K562 (cell line): ENCODE data around the gene SPRYD3. TPM values are rescaled to one million over a fixed set of nuclear protein-coding genes. Genes with fewer than 3 reads are reported as not detected.

Experiments
- ATAC-seq: fragments of 200-7000 bp; cut with Tn5 transposase; 3 replicates; pipeline ENCODE4 v1.9.1; 2020; ENCODE audit warnings: moderate library complexity
- BruUV-seq: library from RNA; stranded (reverse); fragments of 400-500 nt; replicated peaks from 2 replicates; lab custom pipeline; 2021; lab: Mats Ljungman, UMichigan
- CTCF ChIA-PET: fragments of 300-600 bp; formaldehyde crosslinking; extraction: SDS; loops from one replicate; lab custom pipeline; 2021; ENCODE audit warnings: low intra/inter-chr PET ratio; lab: Yijun Ruan, JAX
- POLR2A ChIA-PET: fragments of 300-600, 350-650 bp; sonication (Branson Sonifier 250); formaldehyde crosslinking; extraction: SDS; loops from one replicate; lab custom pipeline; 2021; ENCODE audit warnings: antibody characterized with exemption, inconsistent platforms; lab: Yijun Ruan, JAX
- DNase-seq, 4 experiments: peaks; one replicate each; pipeline versions ENCODE4 v3.0.0 to v3.0.0-alpha.2; 2011 to 2018; ENCODE audit warnings: low spot score in 3 of 4, mixed read lengths in 3 of 4; ENCODE audit errors: extremely low read depth in 1 of 4
- FAIRE-seq: peaks from 2 replicates; lab custom pipeline; 2011; peaks lifted over from hg19 to GRCh38; lab: Jason Lieb, UNC
- H2AFZ ChIP-seq: 2 replicates; pipeline ENCODE4 v1.6.0; 2011; ENCODE audit warnings: low read depth, low read length, control low read depth, inconsistent platforms
- H3K27ac ChIP-seq: fragments of 200-600 bp; 3 replicates; pipeline ENCODE4 v1.8.0; 2011; ENCODE audit warnings: low read depth, mild to moderate bottlenecking, control low read depth, inconsistent platforms, low read length, moderate library complexity, mixed read lengths; ENCODE audit errors: extremely low read depth
- H3K27me3 ChIP-seq, 2 experiments: fragments of 300-600 bp in 1 of 2; 2 replicates in 1 of 2; 3 replicates in 1 of 2; pipeline versions ENCODE4 v1.6.0 to v1.8.0; 2011; ENCODE audit warnings: inconsistent platforms in 2 of 2, low read length in 2 of 2, mild to moderate bottlenecking in 1 of 2, mixed read lengths in 1 of 2, moderate library complexity in 1 of 2; ENCODE audit not compliant: control insufficient read depth in 2 of 2, insufficient read depth in 2 of 2
- H3K36me3 ChIP-seq: fragments of 300-600 bp; 3 replicates; pipeline ENCODE4 v1.8.0; 2011; ENCODE audit warnings: mild to moderate bottlenecking, low read length, inconsistent platforms; ENCODE audit not compliant: control insufficient read depth, insufficient read depth
- H3K4me1 ChIP-seq, 2 experiments: fragments of 200-600 bp in 1 of 2; replicated peaks in 1 of 2; 2 replicates in 1 of 2; 3 replicates in 1 of 2; pipeline versions ENCODE4 v1.5.1 to v1.8.0; 2011; ENCODE audit warnings: inconsistent platforms in 2 of 2, low read length in 2 of 2, mild to moderate bottlenecking in 1 of 2, mixed read lengths in 1 of 2, moderate library complexity in 1 of 2; ENCODE audit not compliant: control insufficient read depth in 2 of 2, insufficient read depth in 2 of 2
- H3K4me2 ChIP-seq: 2 replicates; pipeline ENCODE4 v1.6.1; 2011; ENCODE audit warnings: low read length, control low read depth, inconsistent platforms, mixed read lengths; ENCODE audit not compliant: insufficient read depth
- H3K4me3 ChIP-seq: fragments of 200-600 bp; sonication (generic), shearing (Covaris generic); 2 replicates; pipeline ENCODE4 v1.5.1; 2016; ENCODE audit warnings: control low read depth, inconsistent platforms
- H3K79me2 ChIP-seq: fragments of 200-600 bp; 3 replicates; pipeline ENCODE4 v1.8.0; 2011; ENCODE audit warnings: low read length, inconsistent platforms; ENCODE audit not compliant: control insufficient read depth, insufficient read depth
- H3K9ac ChIP-seq, 2 experiments: 2 replicates each; pipeline versions ENCODE4 v1.6.0 to v1.6.1; 2011; ENCODE audit warnings: low read depth in 2 of 2, low read length in 2 of 2, control low read depth in 1 of 2, inconsistent platforms in 1 of 2, mild to moderate bottlenecking in 1 of 2, mixed read lengths in 1 of 2; ENCODE audit not compliant: insufficient read depth in 1 of 2
- H3K9me1 ChIP-seq: one replicate; pipeline ENCODE4 v1.6.0; 2011; ENCODE audit warnings: inconsistent platforms, mild to moderate bottlenecking, low read length, moderate library complexity; ENCODE audit not compliant: control insufficient read depth, insufficient read depth
- H3K9me3 ChIP-seq: replicated peaks from 2 replicates; pipeline ENCODE4 v1.5.1; 2011; ENCODE audit warnings: low read depth, low read length, inconsistent platforms; ENCODE audit not compliant: control insufficient read depth, insufficient read depth
- H4K20me1 ChIP-seq: replicated peaks from 2 replicates; pipeline ENCODE4 v1.6.1; 2011; ENCODE audit warnings: low read length, inconsistent platforms, mixed read lengths; ENCODE audit not compliant: control insufficient read depth, insufficient read depth
- DPF2 ChIP-seq: fragments of 450-650 bp; IDR thresholded peaks from 2 replicates; pipeline ENCODE4 v1.6.1; 2016
- E2F6 ChIP-seq, 2 experiments: IDR thresholded peaks; 2 replicates each; pipeline ENCODE4 v1.6.1; 2011; ENCODE audit warnings: borderline replicate concordance in 1 of 2, control low read depth in 1 of 2, low read depth in 1 of 2, low read length in 1 of 2, mild to moderate bottlenecking in 1 of 2, mixed read lengths in 1 of 2, moderate library complexity in 1 of 2; ENCODE audit not compliant: insufficient read depth in 1 of 2, insufficient read length in 1 of 2, poor library complexity in 1 of 2, severe bottlenecking in 1 of 2; ENCODE audit errors: extremely low read depth in 1 of 2
- MCM2 ChIP-seq: fragments of 450-650 bp; IDR thresholded peaks from 2 replicates; pipeline ENCODE4 v1.6.1; 2017; ENCODE audit warnings: low read depth, mild to moderate bottlenecking
- MXI1 ChIP-seq: IDR thresholded peaks from 2 replicates; pipeline ENCODE4 v1.6.1; 2011; ENCODE audit warnings: low read depth, mild to moderate bottlenecking, improper control_type of control experiment, low read length
- PBX2 ChIP-seq, 2 experiments: IDR thresholded peaks in 1 of 2; conservative IDR thresholded peaks in 1 of 2; 2 replicates each; pipeline ENCODE4 v1.6.1; 2016; ENCODE audit warnings: low read depth in 2 of 2, mild to moderate bottlenecking in 1 of 2, missing compliant biosample characterization in 1 of 2, missing genetic modification characterization in 1 of 2, moderate library complexity in 1 of 2
- SMARCA5 ChIP-seq: fragments of 450-650 bp; IDR thresholded peaks from 2 replicates; pipeline ENCODE4 v1.6.1; 2016
- WHSC1 ChIP-seq: IDR thresholded peaks from one replicate; pipeline ENCODE4 v1.6.1; 2012; ENCODE audit warnings: low read length, control low read depth, inconsistent platforms
- WGBS: fragments of 100-300 bp; shearing (Covaris generic); methylation state at CpG from one replicate; pipeline ENCODE4 v1.1.6; 2016; ENCODE audit warnings: low coverage, mixed read lengths; ENCODE audit not compliant: insufficient coverage; ENCODE audit errors: missing lambda C conversion rate; 5-methylcytosine and 5-hydroxymethylcytosine counted together
- in situ Hi-C: fragments of 300-500 bp; cut with MboI; formaldehyde crosslinking; loops from 4 replicates; pipeline ENCODE4 v1.15.0; 2018; ENCODE audit warnings: inconsistent platforms, mixed read lengths
- intact Hi-C: fragments of 100-400 bp; cut with micrococcal nuclease; formaldehyde crosslinking; loops from 2 replicates; pipeline ENCODE4 v1.14.2; 2022
- polyA plus RNA-seq, 8 experiments: library from polyadenylated mRNA; depleted of rRNA in 4 of 8; stranded (reverse) in 5 of 8; unstranded in 3 of 8; fragments of >200 nt; fragmentation: Nextera tagmentation in 2 of 8; fragmentation: Illumina TruSeq in 1 of 8; extraction: Ambion mirVana in 2 of 8; extraction: Trizol in 1 of 8; gene quantifications; 2 replicates each; pipeline versions ENCODE4 v1.2.1 to v1.2.3, GENCODE V29; 2011 to 2014; ENCODE audit warnings: inconsistent platforms in 1 of 8, missing spikeins in 1 of 8
- total RNA-seq, 7 experiments: library from RNA; depleted of rRNA in 6 of 7; stranded (reverse); fragments of >200 nt in 6 of 7; fragmentation: Illumina TruSeq in 2 of 7; extraction: Trizol in 2 of 7; gene quantifications; 2 replicates each; pipeline versions ENCODE4 v1.2.1 to v1.2.3, GENCODE V29; 2011 to 2021; ENCODE audit warnings: low replicate concordance in 1 of 7
- TF ChIP-seq, protein P1 (sequence below), 3 experiments: fragments of 200-800 bp in 1 of 3; fragments of 250-450 bp in 1 of 3; fragments of 450-650 bp in 1 of 3; sonication (Bioruptor Pico) in 1 of 3; sonication (Bioruptor generic) in 1 of 3; formaldehyde crosslinking in 1 of 3; IDR thresholded peaks; 2 replicates each; pipeline versions ENCODE4 v1.6.1 to v1.8.0; 2016 to 2022; ENCODE audit warnings: mild to moderate bottlenecking in 2 of 3, missing genetic modification characterization in 2 of 3, missing compliant biosample characterization in 1 of 3, moderate library complexity in 1 of 3
- TF ChIP-seq, protein P2 (sequence below): sonication (generic); formaldehyde crosslinking; IDR thresholded peaks from 2 replicates; pipeline ENCODE4 v1.9.0; 2022; ENCODE audit warnings: mild to moderate bottlenecking, missing genetic modification reagents

The SPRYD3 gene
- total and polyA plus RNA-seq, 9 of the 15 experiments (the other 6 are each of a cell fraction or from before 2014, with no cell fraction given) = 1.5 to 13.6 (median 7.6) TPM

DNA sequence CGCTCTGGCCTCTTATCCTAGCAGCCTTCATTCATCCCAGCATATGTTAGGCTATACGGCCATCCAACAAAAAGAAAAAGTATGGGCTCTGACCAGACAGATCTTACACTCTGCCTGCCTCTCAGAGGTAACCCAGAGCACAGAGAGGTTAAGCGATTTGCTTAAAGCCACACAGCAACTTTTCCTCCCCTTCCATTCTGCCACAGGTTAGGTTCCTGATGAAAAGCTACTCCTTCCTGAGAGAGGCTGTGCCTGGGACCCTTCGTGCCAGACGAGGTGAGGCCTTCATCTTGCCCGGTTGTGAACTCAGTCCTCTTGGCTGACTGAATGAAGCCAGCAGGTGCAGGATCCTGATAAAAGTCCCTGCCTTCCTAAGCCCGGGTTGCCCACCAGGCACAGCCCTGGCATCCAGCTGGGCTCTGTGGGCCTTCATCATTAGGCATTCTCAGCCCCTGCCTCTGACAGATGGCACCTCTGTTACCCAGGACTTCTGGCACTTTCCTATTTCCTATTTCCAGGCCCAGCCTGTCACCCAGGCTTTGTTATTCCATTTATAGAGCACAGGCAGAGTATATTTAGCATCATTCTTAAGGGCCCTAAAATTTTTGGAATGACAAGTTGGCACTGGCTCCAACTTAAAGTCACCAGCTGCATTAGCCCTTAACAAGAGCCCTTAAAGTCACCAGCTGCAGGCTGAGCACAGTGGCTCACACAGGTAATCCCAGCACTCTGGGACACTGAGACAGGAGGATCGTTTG is 36.9 kb upstream of the SPRYD3 start (continued):
- TF ChIP-seq MXI1 (no peak), SMARCA5 (peak; percentile 94), WHSC1 (no peak)

DNA sequence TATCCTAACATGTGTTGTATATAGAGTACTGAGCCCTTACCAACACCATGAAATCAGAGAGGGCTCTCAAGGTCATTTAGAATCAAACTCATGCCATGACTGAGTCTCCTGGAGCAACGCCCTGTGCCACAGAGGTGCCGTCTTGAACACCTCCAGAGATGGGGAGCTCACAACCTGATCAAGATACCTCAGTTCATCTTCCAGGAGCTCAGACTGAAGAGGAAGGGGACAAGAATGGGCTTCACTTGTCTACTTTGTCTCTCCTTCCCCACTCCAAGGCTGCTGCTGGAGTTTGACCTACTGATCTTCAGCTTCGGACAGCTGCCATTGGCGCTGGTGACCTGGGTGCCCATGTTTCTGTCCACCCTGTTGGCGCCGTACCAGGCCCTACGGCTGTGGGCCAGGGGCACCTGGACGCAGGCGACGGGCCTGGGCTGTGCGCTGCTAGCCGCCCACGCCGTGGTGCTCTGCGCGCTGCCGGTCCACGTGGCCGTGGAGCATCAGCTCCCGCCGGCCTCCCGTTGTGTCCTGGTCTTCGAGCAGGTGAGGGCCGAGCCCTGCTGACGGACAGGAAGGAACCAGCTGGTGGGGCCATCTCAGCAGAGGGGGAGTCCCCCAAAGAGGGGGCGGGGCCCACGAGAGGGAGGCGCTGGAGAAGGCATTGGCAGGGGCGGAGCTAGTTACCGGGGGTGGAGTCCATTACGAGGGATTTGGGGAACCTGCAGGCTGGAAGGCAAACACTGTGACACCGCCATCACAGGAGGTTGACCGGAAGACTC is 36.1 kb upstream of the SPRYD3 start:
- Histone ChIP-seq H3K36me3 (no peaks in the 10 kb centered on the region), H3K4me1 (peaks cover 4 to 8% of the 10 kb centered on the region in 2 experiments; a peak in 3 of 5 replicates), H3K27ac (no peak overlapping the region), H3K79me2 (no peaks in the 10 kb centered on the region), H3K9me3 (no peaks in the 10 kb centered on the region), H2AFZ (peak overlapping the region; percentile 59), H3K27me3 (no peaks in the 10 kb centered on the region), H3K9ac (no peak overlapping the region), H3K4me2 (no peak overlapping the region), H3K9me1 (no peaks in the 10 kb centered on the region), H4K20me1 (no peaks in the 10 kb centered on the region), H3K4me3 (no peak overlapping the region)
- DNase-seq (peak; percentile 55 to 89 (median 75)), ATAC-seq (peak; percentile 91), FAIRE-seq (no peak)
- WGBS = 74% methylated on average over 33 of the region's 33 CpGs
- intact Hi-C loops = no loop called here
- no TSS peak for BruUV-seq
- ChIA-PET POLR2A (interaction anchor here (0.7 to 1.3 kb wide), 4 partner anchors 16 to 1184 kb away, joined by 3 to 4 read pairs (median 3); no protein-coding TSS in a partner anchor), CTCF (no interaction called here)
- in situ Hi-C loops = no loop called here
- TF ChIP-seq, protein P1, sequence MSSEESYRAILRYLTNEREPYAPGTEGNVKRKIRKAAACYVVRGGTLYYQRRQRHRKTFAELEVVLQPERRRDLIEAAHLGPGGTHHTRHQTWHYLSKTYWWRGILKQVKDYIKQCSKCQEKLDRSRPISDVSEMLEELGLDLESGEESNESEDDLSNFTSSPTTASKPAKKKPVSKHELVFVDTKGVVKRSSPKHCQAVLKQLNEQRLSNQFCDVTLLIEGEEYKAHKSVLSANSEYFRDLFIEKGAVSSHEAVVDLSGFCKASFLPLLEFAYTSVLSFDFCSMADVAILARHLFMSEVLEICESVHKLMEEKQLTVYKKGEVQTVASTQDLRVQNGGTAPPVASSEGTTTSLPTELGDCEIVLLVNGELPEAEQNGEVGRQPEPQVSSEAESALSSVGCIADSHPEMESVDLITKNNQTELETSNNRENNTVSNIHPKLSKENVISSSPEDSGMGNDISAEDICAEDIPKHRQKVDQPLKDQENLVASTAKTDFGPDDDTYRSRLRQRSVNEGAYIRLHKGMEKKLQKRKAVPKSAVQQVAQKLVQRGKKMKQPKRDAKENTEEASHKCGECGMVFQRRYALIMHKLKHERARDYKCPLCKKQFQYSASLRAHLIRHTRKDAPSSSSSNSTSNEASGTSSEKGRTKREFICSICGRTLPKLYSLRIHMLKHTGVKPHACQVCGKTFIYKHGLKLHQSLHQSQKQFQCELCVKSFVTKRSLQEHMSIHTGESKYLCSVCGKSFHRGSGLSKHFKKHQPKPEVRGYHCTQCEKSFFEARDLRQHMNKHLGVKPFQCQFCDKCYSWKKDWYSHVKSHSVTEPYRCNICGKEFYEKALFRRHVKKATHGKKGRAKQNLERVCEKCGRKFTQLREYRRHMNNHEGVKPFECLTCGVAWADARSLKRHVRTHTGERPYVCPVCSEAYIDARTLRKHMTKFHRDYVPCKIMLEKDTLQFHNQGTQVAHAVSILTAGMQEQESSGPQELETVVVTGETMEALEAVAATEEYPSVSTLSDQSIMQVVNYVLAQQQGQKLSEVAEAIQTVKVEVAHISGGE (CRISPR knock-in tag; IDR thresholded peaks at IDR 0.05) = peak in 1 of 3 experiments; percentile 55; a peak in 1 of 6 replicates
- TF ChIP-seq PBX2 (CRISPR knock-in tag; IDR thresholded peaks at IDR 0.05; ENCODE audit: low read depth) (no peak), PBX2 (tag; conservative IDR thresholded peaks at IDR 0.05; ENCODE audit: low read depth) (no peak), MCM2 (no peak), E2F6 (IDR thresholded peaks at IDR 0.05; ENCODE audit: borderline replicate concordance in 1 of 2, extremely low read depth in 1 of 2, insufficient read depth in 1 of 2, insufficient read length in 1 of 2, low read depth in 1 of 2, low read length in 1 of 2, poor library complexity in 1 of 2, severe bottlenecking in 1 of 2) (peak in 1 of 2 experiments; percentile 13), DPF2 (no peak)
- TF ChIP-seq, protein P2, sequence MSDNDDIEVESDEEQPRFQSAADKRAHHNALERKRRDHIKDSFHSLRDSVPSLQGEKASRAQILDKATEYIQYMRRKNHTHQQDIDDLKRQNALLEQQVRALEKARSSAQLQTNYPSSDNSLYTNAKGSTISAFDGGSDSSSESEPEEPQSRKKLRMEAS (CRISPR knock-in tag) = peak; percentile 49; the same call in 1 of the 2 replicates
